ENCODE results near the gene ZNF276. TPM values are rescaled to one million over a fixed set of nuclear protein-coding genes. Genes with fewer than 3 reads are reported as not detected.
A peak's percentile ranks its signal among the peaks of the same experiment; 100 is the strongest.

Gene ZNF276
- total and polyA plus RNA-seq, 2 of the 8 experiments (the other 6 are each of a cell fraction or from before 2014, with no cell fraction given), result 6.4 to 9.3 TPM

DNA sequence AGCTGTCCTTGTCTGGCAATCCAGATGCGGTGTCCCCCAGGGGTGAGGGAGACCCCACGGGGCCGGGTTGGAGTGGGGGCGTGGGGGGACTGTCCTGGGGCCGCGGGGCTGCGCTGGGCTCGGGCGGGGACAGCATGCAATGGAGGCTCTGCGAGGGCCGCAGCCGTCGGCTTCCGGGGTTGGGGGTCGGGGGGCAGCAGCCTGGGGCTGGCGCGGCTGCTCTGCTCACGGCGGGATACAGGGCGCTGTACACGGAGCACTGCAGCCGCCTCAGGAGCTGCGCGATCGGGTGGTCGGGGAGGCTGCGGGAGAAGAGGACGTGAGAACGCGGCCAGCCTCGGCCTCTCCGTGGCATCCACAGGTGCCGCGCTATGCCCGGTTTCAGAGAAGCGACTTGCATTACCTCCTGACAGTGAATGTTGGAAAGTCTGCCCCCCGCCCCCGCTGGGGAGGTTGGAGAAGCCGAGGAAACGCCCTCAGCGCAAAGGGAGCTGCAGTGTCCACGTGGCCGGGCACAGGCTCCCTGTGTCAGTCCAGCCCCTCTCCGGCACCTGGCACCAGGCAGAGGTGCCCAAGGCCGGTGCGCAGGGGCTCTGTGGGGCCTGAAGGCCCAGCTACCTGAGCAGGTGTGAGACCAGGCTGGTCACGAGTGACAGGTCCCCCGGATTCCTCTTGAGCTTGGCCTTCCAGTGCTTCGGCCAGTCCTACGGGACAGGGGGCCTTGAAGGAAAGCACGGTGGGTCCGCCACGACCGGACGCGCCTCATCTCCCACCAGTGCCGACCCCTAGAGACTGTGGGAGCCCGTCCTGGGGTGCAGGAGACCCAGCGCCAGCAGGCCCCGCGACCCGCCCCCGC, 10.4 kb upstream of the ZNF276 start:
- Histone ChIP-seq H3K9me3 (ENCODE audit: insufficient read depth in 2 of 2, low read depth in 1 of 2, low read length in 1 of 2) (no peaks in the 10 kb centered on the region), H3K14ac (ENCODE audit: insufficient read length) (no peak overlapping the region), H3K4me2 (ENCODE audit: insufficient read depth in 1 of 2, low read depth in 2 of 2, low read length in 2 of 2) (peak overlapping the region in 1 of 2 experiments; percentile 58; a peak in 2 of 4 replicates), H2BK15ac (ENCODE audit: low read length) (no peak overlapping the region), H2BK12ac (ENCODE audit: low read depth, low read length) (no peak overlapping the region), H3K4me1 (replicated peaks in 1 of 4; ENCODE audit: control insufficient read depth in 3 of 4, insufficient read depth in 4 of 4, low read length in 3 of 4) (peaks cover 0 to 18% (median 13%) of the 10 kb centered on the region in 4 experiments; a peak in 6 of 7 replicates), H3K4me3 (ENCODE audit: extremely low read depth in 1 of 4, insufficient read depth in 2 of 4, low read depth in 3 of 4, low read length in 4 of 4) (no peak overlapping the region), H2AFZ (ENCODE audit: low read length) (no peak overlapping the region), H3K27me3 (replicated peaks in 1 of 4; ENCODE audit: control insufficient read depth in 3 of 4, extremely low read depth in 1 of 4, insufficient read depth in 3 of 4, low read length in 3 of 4) (peaks cover 0 to 2% (median 0%) of the 10 kb centered on the region in 4 experiments; a peak in 4 of 7 replicates), H3K23me2 (ENCODE audit: low read depth, low read length) (peaks cover 3% of the 10 kb centered on the region; the same call in 1 of the 2 replicates), H2BK5ac (ENCODE audit: low read depth, low read length) (no peak overlapping the region), H3K27ac (ENCODE audit: low read depth, low read length) (no peak overlapping the region), H3K79me1 (ENCODE audit: low read depth, low read length) (0 out of 2 replicates have a peak, but pooled peaks cover 2% of the 10 kb centered on the region), H3K4ac (replicated peaks; ENCODE audit: insufficient read length, low read depth, low read length) (no peak overlapping the region), H2BK20ac (ENCODE audit: low read length) (no peak overlapping the region), H3K79me2 (ENCODE audit: control insufficient read depth in 1 of 2, insufficient read depth in 2 of 2, low read length in 2 of 2) (no peaks in the 10 kb centered on the region), H3K56ac (replicated peaks; ENCODE audit: insufficient read length, low read depth, low read length) (no peak overlapping the region), H3K18ac (ENCODE audit: extremely low read depth, low read length) (no peak overlapping the region), H4K20me1 (replicated peaks in 1 of 2; ENCODE audit: control insufficient read depth in 1 of 2, insufficient read depth in 2 of 2, low read length in 2 of 2) (peaks cover 2 to 3% of the 10 kb centered on the region in 2 experiments), H2AK5ac (ENCODE audit: low read depth, low read length) (no peak overlapping the region), H3K36me3 (ENCODE audit: control insufficient read depth in 2 of 4, insufficient read depth in 4 of 4, low read length in 3 of 4) (peaks cover 0 to 6% (median 3%) of the 10 kb centered on the region in 4 experiments; a peak in 2 of 8 replicates), H4K8ac (ENCODE audit: extremely low read depth, insufficient read depth, low read length) (no peak overlapping the region), H2BK120ac (replicated peaks; ENCODE audit: low read depth, low read length) (no peak overlapping the region), H3K9ac (replicated peaks in 1 of 4; ENCODE audit: extremely low read depth in 1 of 4, low read depth in 3 of 4, low read length in 3 of 4) (no peak overlapping the region), H3K23ac (ENCODE audit: insufficient read length) (no peak overlapping the region), H4K5ac (ENCODE audit: insufficient read length, low read depth, low read length) (peak overlapping the region; percentile 48), H4K91ac (replicated peaks; ENCODE audit: insufficient read length, low read length) (no peak overlapping the region)
- DNase-seq (ENCODE audit: low read depth in 1 of 2, low spot score in 2 of 2) (no peak), FAIRE-seq (no peak)
- TF ChIP-seq E2F6 (IDR thresholded peaks at IDR 0.05) (no peak), MAX (IDR thresholded peaks at IDR 0.05) (no peak), SP2 (IDR thresholded peaks at IDR 0.05; ENCODE audit: low read length) (no peak)
- ChIA-PET CTCF (ENCODE audit: partially characterized antibody) (interaction anchor here (1.2 to 6.2 kb wide), 4 partner anchors 11 to 51 kb away, joined by 3 to 36 read pairs (median 8); partner anchors contain the start of gene SPATA2L), POLR2A (ENCODE audit: partially characterized antibody) (interaction anchor here (0.6 to 16.7 kb wide), 9 partner anchors 6 to 109 kb away, joined by 3 to 193 read pairs (median 6); partner anchors contain the start of genes CDK10, SPATA2L and VPS9D1)
- 90% methylated on average over 36 of the region's 63 CpGs; no CpG with 5 or more reads in 1 of the 2 experiments for WGBS, 2 experiments (ENCODE audit: extremely low coverage in 1 of 2, insufficient coverage in 1 of 2, insufficient read length in 1 of 2, insufficient replicate concordance in 2 of 2, low coverage in 1 of 2, low lambda C conversion rate in 2 of 2, missing lambda C conversion rate in 1 of 2)

Data from H1 (cell line).